Subcutaneous adipose tissue (tissue), 4 donors: Measurements from ENCODE around the gene CYS1. TPM values are rescaled to one million over a fixed set of nuclear protein-coding genes. Genes with fewer than 3 reads are reported as not detected.

ENCODE experiments used
- CTCF ChIP-seq: fragments of 450-650 bp; IDR thresholded peaks from one replicate; pipeline ENCODE4 v1.5.1; 2016; ENCODE audit warnings: low read depth, mild to moderate bottlenecking, control low read depth, antibody characterized with exemption, moderate library complexity
- total RNA-seq, 4 donors: library from RNA; depleted of rRNA; stranded (reverse); fragments of >200 nt; gene quantifications; one replicate each; pipeline ENCODE4 v1.1.0, GENCODE V29; 2016

Gene CYS1
- total RNA-seq, 4 donors from 2014 or later = 1.1 to 2.4 (median 1.4) TPM; not detected in 1

- no peak for TF ChIP-seq CTCF
Observed at GRCh38 chr2:10101491-10101890, 21.3 kb upstream of the CYS1 start.

- no peak for TF ChIP-seq CTCF
Observed at GRCh38 chr2:10097352-10098148, 17.3 kb upstream of the CYS1 start.

- TF ChIP-seq CTCF = no peak
Observed at GRCh38 chr2:10096641-10097040, 16.4 kb upstream of the CYS1 start.

- no peak for TF ChIP-seq CTCF
Observed at GRCh38 chr2:10095175-10095574, 15.0 kb upstream of the CYS1 start.

GRCh38 chr2:10094271-10094814 lies 14.1 kb upstream of the CYS1 start:
- no peak for TF ChIP-seq CTCF

- TF ChIP-seq CTCF = no peak
Observed at GRCh38 chr2:10091182-10091888, 11.1 kb upstream of the CYS1 start.

GRCh38 chr2:10089565-10090190 lies 9.5 kb upstream of the CYS1 start:
- no peak for TF ChIP-seq CTCF
